Natural killer cell (primary cell): ENCODE data around the gene SLC29A1. TPM values are rescaled to one million over a fixed set of nuclear protein-coding genes. Genes with fewer than 3 reads are reported as not detected.

Source experiments
- ATAC-seq, 3 donors: fragments of 150-1000 bp in 2 of 3; fragments of 200-7000 bp in 1 of 3; cut with Tn5 transposase; 1 replicate in 1 of 3; 2 replicates in 2 of 3; pipeline ENCODE4 v1.10.0; 2021; ENCODE audit warnings: mild to moderate bottlenecking in 2 of 3, moderate library complexity in 2 of 3
- DNase-seq, 2 donors: peaks; one replicate each; pipeline versions ENCODE4 v3.0.0 to v3.0.0-alpha.2; 2013 to 2021; ENCODE audit warnings: mixed read lengths in 1 of 2
- H3K27ac ChIP-seq: one replicate; pipeline ENCODE4 v1.5.1; 2013; ENCODE audit warnings: mild to moderate bottlenecking, low read length
- H3K27me3 ChIP-seq: one replicate; pipeline ENCODE4 v1.6.1; 2013; ENCODE audit warnings: low read length; ENCODE audit not compliant: control insufficient read depth, insufficient read depth
- H3K36me3 ChIP-seq: one replicate; pipeline ENCODE4 v1.6.1; 2013; ENCODE audit warnings: low read length; ENCODE audit not compliant: control insufficient read depth, insufficient read depth
- H3K4me1 ChIP-seq: one replicate; pipeline ENCODE4 v1.6.1; 2013; ENCODE audit warnings: low read length; ENCODE audit not compliant: control insufficient read depth, insufficient read depth
- H3K4me3 ChIP-seq: one replicate; pipeline ENCODE4 v1.5.1; 2013; ENCODE audit warnings: low read length
- H3K9me3 ChIP-seq: one replicate; pipeline ENCODE4 v1.6.1; 2013; ENCODE audit warnings: low read length; ENCODE audit not compliant: control insufficient read depth, insufficient read depth
- H3K27ac Mint-ChIP-seq, 2 donors: one replicate each; pipeline ENCODE4 v1.8.0; 2022; ENCODE audit warnings: mild to moderate bottlenecking in 2 of 2, mixed read lengths in 2 of 2, moderate library complexity in 1 of 2
- H3K27me3 Mint-ChIP-seq, 2 donors: one replicate each; pipeline ENCODE4 v1.8.0; 2022; ENCODE audit warnings: low read depth in 2 of 2, mixed read lengths in 2 of 2
- H3K36me3 Mint-ChIP-seq: one replicate; pipeline ENCODE4 v1.8.0; 2022; ENCODE audit warnings: mixed read lengths
- H3K4me1 Mint-ChIP-seq, 2 donors: one replicate each; pipeline ENCODE4 v1.8.0; 2022; ENCODE audit warnings: mixed read lengths in 2 of 2
- H3K4me3 Mint-ChIP-seq: one replicate; pipeline ENCODE4 v1.8.0; 2022; ENCODE audit warnings: mild to moderate bottlenecking, moderate library complexity, mixed read lengths
- H3K9me3 Mint-ChIP-seq, 2 donors: one replicate each; pipeline ENCODE4 v1.8.0; 2022; ENCODE audit warnings: mixed read lengths in 2 of 2
- WGBS: methylation state at CpG from one replicate; pipeline ENCODE4 v1.1.7; 2013; ENCODE audit warnings: missing lambda C conversion rate; ENCODE audit not compliant: insufficient coverage; 5-methylcytosine and 5-hydroxymethylcytosine counted together
- intact Hi-C: fragments of 100-400 bp; cut with micrococcal nuclease; formaldehyde crosslinking; loops from one replicate; pipeline ENCODE4 v1.14.2; 2022
- total RNA-seq, 4 donors: library from RNA; stranded (reverse); fragments of 120-200 nt in 1 of 4; gene quantifications; one replicate each; pipeline versions ENCODE4 v1.2.3 to v1.2.4, GENCODE V29; 2013 to 2022
- TF ChIP-seq, protein P1 (sequence below): fragments of 200-600 bp; IDR thresholded peaks from one replicate; pipeline ENCODE4 v1.8.0; 2022; ENCODE audit warnings: antibody characterized with exemption

The SLC29A1 gene
- total RNA-seq, 3 donors from 2014 or later (not counting 1 experiment from before 2014, with no cell fraction given) = 2.2 to 5.5 (median 5.2) TPM

- intact Hi-C loops = loop anchor here (5.0 kb wide), 1 partner anchor 1077 kb away; the partner anchor contains the start of gene SRF
- H3K27me3 ChIP-seq = no peaks in the 10 kb centered on the region
- Mint-ChIP-seq H3K4me1 (peaks cover 44 to 60% of the 10 kb centered on the region in 2 donors), H3K36me3 (peaks cover 18% of the 10 kb centered on the region), H3K9me3 (no peaks in the 10 kb centered on the region), H3K27ac (peak overlapping the region; percentile 99), H3K27me3 (no peaks in the 10 kb centered on the region), H3K4me3 (peak overlapping the region; percentile 100)
- H3K4me1 ChIP-seq = peaks cover 23% of the 10 kb centered on the region
- WGBS = 78% methylated on average over 9 of the region's 9 CpGs
- DNase-seq = peak in 1 of 2 donors; percentile 15
- no peak overlapping the region for H3K27ac ChIP-seq
- ATAC-seq = no peak
- peaks cover 55% of the 10 kb centered on the region for H3K36me3 ChIP-seq
- TF ChIP-seq, protein P1, sequence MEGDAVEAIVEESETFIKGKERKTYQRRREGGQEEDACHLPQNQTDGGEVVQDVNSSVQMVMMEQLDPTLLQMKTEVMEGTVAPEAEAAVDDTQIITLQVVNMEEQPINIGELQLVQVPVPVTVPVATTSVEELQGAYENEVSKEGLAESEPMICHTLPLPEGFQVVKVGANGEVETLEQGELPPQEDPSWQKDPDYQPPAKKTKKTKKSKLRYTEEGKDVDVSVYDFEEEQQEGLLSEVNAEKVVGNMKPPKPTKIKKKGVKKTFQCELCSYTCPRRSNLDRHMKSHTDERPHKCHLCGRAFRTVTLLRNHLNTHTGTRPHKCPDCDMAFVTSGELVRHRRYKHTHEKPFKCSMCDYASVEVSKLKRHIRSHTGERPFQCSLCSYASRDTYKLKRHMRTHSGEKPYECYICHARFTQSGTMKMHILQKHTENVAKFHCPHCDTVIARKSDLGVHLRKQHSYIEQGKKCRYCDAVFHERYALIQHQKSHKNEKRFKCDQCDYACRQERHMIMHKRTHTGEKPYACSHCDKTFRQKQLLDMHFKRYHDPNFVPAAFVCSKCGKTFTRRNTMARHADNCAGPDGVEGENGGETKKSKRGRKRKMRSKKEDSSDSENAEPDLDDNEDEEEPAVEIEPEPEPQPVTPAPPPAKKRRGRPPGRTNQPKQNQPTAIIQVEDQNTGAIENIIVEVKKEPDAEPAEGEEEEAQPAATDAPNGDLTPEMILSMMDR = no peak
- H3K4me3 ChIP-seq = no peak overlapping the region
- no peaks in the 10 kb centered on the region for H3K9me3 ChIP-seq
Observed at GRCh38 chr6:44249082-44249748, 25.8 kb downstream of the SLC29A1 start.

DNA sequence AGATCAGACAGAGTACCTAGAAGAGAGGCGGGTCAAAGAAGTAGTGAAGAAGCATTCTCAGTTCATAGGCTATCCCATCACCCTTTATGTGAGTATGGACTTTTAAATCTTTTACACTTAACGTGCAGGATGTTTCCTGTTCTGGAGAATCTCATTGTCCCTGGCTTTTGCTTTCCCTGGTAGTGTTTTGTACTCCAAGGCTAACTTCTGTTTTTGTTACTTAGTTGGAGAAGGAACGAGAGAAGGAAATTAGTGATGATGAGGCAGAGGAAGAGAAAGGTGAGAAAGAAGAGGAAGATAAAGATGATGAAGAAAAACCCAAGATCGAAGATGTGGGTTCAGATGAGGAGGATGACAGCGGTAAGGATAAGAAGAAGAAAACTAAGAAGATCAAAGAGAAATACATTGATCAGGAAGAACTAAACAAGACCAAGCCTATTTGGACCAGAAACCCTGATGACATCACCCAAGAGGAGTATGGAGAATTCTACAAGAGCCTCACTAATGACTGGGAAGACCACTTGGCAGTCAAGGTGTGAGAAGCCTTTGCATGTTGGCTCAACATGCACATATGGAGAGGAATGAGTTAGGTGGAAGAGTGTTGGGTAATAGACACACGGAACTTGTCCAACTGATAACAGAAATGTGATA, 26.8 kb downstream of the SLC29A1 start:
- peak overlapping the region; percentile 34 to 99 for H3K27ac Mint-ChIP-seq
- ATAC-seq = no peak
- peaks cover 18% of the 10 kb centered on the region for H3K36me3 Mint-ChIP-seq
- Histone ChIP-seq H3K4me1 (peaks cover 23% of the 10 kb centered on the region), H3K36me3 (peaks cover 65% of the 10 kb centered on the region), H3K27ac (no peak overlapping the region), H3K9me3 (no peaks in the 10 kb centered on the region), H3K27me3 (no peaks in the 10 kb centered on the region), H3K4me3 (no peak overlapping the region)
- no peak for DNase-seq
- H3K4me3 Mint-ChIP-seq = no peak overlapping the region
- TF ChIP-seq, protein P1 = no peak
- no peaks in the 10 kb centered on the region for H3K27me3 Mint-ChIP-seq
- 78% methylated on average over 5 of the region's 6 CpGs for WGBS
- H3K9me3 Mint-ChIP-seq = no peaks in the 10 kb centered on the region
- intact Hi-C loops = no loop called here
- H3K4me1 Mint-ChIP-seq = peaks cover 52 to 66% of the 10 kb centered on the region in 2 donors

GRCh38 chr6:44250718-44251123, 27.3 kb downstream of the SLC29A1 start:
- intact Hi-C loops = no loop called here
- peaks cover 58 to 66% of the 10 kb centered on the region in 2 donors for H3K4me1 Mint-ChIP-seq
- Histone ChIP-seq H3K9me3 (no peaks in the 10 kb centered on the region), H3K27me3 (no peaks in the 10 kb centered on the region), H3K4me1 (peaks cover 20% of the 10 kb centered on the region), H3K36me3 (peaks cover 66% of the 10 kb centered on the region), H3K4me3 (no peak overlapping the region), H3K27ac (no peak overlapping the region)
- WGBS = 100% methylated on average over 3 of the region's 3 CpGs
- TF ChIP-seq, protein P1 = no peak
- H3K4me3 Mint-ChIP-seq = no peak overlapping the region
- ATAC-seq = no peak
- peak in 1 of 2 donors; percentile 19 for DNase-seq
- H3K9me3 Mint-ChIP-seq = no peaks in the 10 kb centered on the region
- H3K27ac Mint-ChIP-seq = peak overlapping the region in 1 of 2 donors; percentile 34
- H3K27me3 Mint-ChIP-seq = no peaks in the 10 kb centered on the region
- peaks cover 18% of the 10 kb centered on the region for H3K36me3 Mint-ChIP-seq
